GM15510 (cell line): ENCODE measurements around the gene CSTB.

Experiments
- POLR2A ChIP-seq: IDR thresholded peaks from 3 replicates; pipeline ENCODE4 v1.6.1; 2011; ENCODE audit warnings: borderline replicate concordance; ENCODE audit not compliant: insufficient read length; ENCODE audit errors: extremely low read depth

The CSTB gene

GRCh38 chr21:43767984-43768867 lies 7.9 kb downstream of the CSTB start:
- no peak for TF ChIP-seq POLR2A

GRCh38 chr21:43767498-43767983 lies 8.6 kb downstream of the CSTB start:
- TF ChIP-seq POLR2A, result no peak

GRCh38 chr21:43766734-43767497 lies 9.2 kb downstream of the CSTB start:
- TF ChIP-seq POLR2A, result no peak

GRCh38 chr21:43764576-43765495 lies 11.3 kb downstream of the CSTB start:
- TF ChIP-seq POLR2A, result no peak

GRCh38 chr21:43763901-43764523 lies 12.1 kb downstream of the CSTB start:
- TF ChIP-seq POLR2A, result no peak

GRCh38 chr21:43762303-43763128 lies 13.6 kb downstream of the CSTB start:
- no peak for TF ChIP-seq POLR2A

- no peak for TF ChIP-seq POLR2A
These were observed 14.2 kb downstream of the CSTB start for GRCh38 chr21:43761886-43762285.

- TF ChIP-seq POLR2A, result no peak
These were observed 15.6 kb downstream of the CSTB start for GRCh38 chr21:43760391-43760958.

GRCh38 chr21:43759651-43760050 lies 16.5 kb downstream of the CSTB start:
- TF ChIP-seq POLR2A, result no peak

- no peak for TF ChIP-seq POLR2A
These were observed 17.3 kb downstream of the CSTB start for GRCh38 chr21:43758811-43759210.

GRCh38 chr21:43758111-43758641 lies 17.9 kb downstream of the CSTB start:
- TF ChIP-seq POLR2A, result no peak

- no peak for TF ChIP-seq POLR2A
These were observed 18.5 kb downstream of the CSTB start for GRCh38 chr21:43757601-43758000.
